GM23248 (cell line): ENCODE measurements around the gene ATRAID. TPM values are rescaled to one million over a fixed set of nuclear protein-coding genes. Genes with fewer than 3 reads are reported as not detected.

ENCODE experiments used
- DNase-seq: peaks from one replicate; pipeline ENCODE4 v3.0.0-alpha.2; 2015
- H2AFZ ChIP-seq: fragments of 200-600 bp; sonication (generic); 2 replicates; pipeline ENCODE4 v1.6.1; 2016; ENCODE audit warnings: antibody characterized with exemption
- H3F3A ChIP-seq: fragments of 200-600 bp; sonication (generic); 2 replicates; pipeline ENCODE4 v1.6.1; 2016; ENCODE audit warnings: mild to moderate bottlenecking, antibody characterized with exemption, mixed run types; ENCODE audit not compliant: insufficient read depth
- H3K27ac ChIP-seq: fragments of 200-600 bp; sonication (generic); 2 replicates; pipeline ENCODE4 v1.5.1; 2016; ENCODE audit warnings: mild to moderate bottlenecking
- H3K27me3 ChIP-seq: fragments of 200-600 bp; sonication (generic); replicated peaks from 2 replicates; pipeline ENCODE4 v1.6.1; 2016; ENCODE audit warnings: mild to moderate bottlenecking; ENCODE audit not compliant: insufficient read depth
- H3K36me3 ChIP-seq: fragments of 200-600 bp; sonication (generic); 2 replicates; pipeline ENCODE4 v1.6.1; 2016; ENCODE audit warnings: low read depth, mild to moderate bottlenecking
- H3K4me1 ChIP-seq: fragments of 200-600 bp; sonication (generic); 2 replicates; pipeline ENCODE4 v1.6.1; 2016; ENCODE audit warnings: mild to moderate bottlenecking; ENCODE audit not compliant: insufficient read depth
- H3K4me2 ChIP-seq: fragments of 200-600 bp; sonication (generic); one replicate; pipeline ENCODE4 v1.6.1; 2016; ENCODE audit warnings: mild to moderate bottlenecking; ENCODE audit not compliant: unreplicated experiment
- H3K4me3 ChIP-seq: fragments of 200-600 bp; sonication (generic); 2 replicates; pipeline ENCODE4 v1.5.1; 2016; ENCODE audit warnings: mild to moderate bottlenecking
- H3K79me2 ChIP-seq: fragments of 200-600 bp; sonication (generic); 2 replicates; pipeline ENCODE4 v1.6.1; 2016; ENCODE audit warnings: mild to moderate bottlenecking; ENCODE audit not compliant: insufficient read depth
- H3K9ac ChIP-seq: fragments of 200-600 bp; sonication (generic); 2 replicates; pipeline ENCODE4 v1.6.1; 2016; ENCODE audit warnings: mild to moderate bottlenecking
- H3K9me2 ChIP-seq: fragments of 200-600 bp; sonication (generic); 2 replicates; pipeline ENCODE4 v1.6.1; 2016; ENCODE audit warnings: mixed run types, mild to moderate bottlenecking, moderate library complexity; ENCODE audit not compliant: insufficient read depth
- H3K9me3 ChIP-seq: fragments of 200-600 bp; sonication (generic); one replicate; pipeline ENCODE4 v1.6.1; 2017; ENCODE audit warnings: low read depth
- H4K20me1 ChIP-seq: fragments of 200-600 bp; sonication (generic); 2 replicates; pipeline ENCODE4 v1.6.0; 2016; ENCODE audit not compliant: insufficient read depth
- EZH2 ChIP-seq: fragments of 200-600 bp; sonication (generic); IDR thresholded peaks from 2 replicates; pipeline ENCODE4 v1.6.1; 2018; ENCODE audit warnings: antibody characterized with exemption, mild to moderate bottlenecking; ENCODE audit not compliant: insufficient read depth, poor library complexity, severe bottlenecking
- EZH2phosphoT487 ChIP-seq: fragments of 200-600 bp; sonication (generic); IDR thresholded peaks from 2 replicates; pipeline ENCODE4 v1.6.1; 2018; ENCODE audit warnings: antibody characterized with exemption, moderate library complexity, mild to moderate bottlenecking, low read depth; ENCODE audit not compliant: insufficient read depth
- WGBS, 2 experiments: methylation state at CpG; one replicate each; pipeline ENCODE4 v1.1.6; 2015 to 2017; ENCODE audit warnings: low lambda C conversion rate in 2 of 2, low coverage in 1 of 2; ENCODE audit errors: missing lambda C conversion rate in 2 of 2; 5-methylcytosine and 5-hydroxymethylcytosine counted together
- in situ Hi-C: fragments of 300-500 bp; cut with MboI; formaldehyde crosslinking; loops from 2 replicates; pipeline ENCODE4 v1.15.0; 2020
- polyA plus RNA-seq: library from polyadenylated mRNA; unstranded; fragments of >200 nt; fragmentation: Nextera tagmentation; extraction: Ambion mirVana; gene quantifications from 2 replicates; pipeline ENCODE4 v1.2.1, GENCODE V29; 2016
- total RNA-seq: library from RNA; depleted of rRNA; stranded (reverse); fragments of >200 nt; shearing (Covaris generic); gene quantifications from 2 replicates; pipeline ENCODE4 v1.2.3, GENCODE V29; 2014

Gene ATRAID
- total and polyA plus RNA-seq, 2 experiments from 2014 or later: 214 to 304 TPM

DNA sequence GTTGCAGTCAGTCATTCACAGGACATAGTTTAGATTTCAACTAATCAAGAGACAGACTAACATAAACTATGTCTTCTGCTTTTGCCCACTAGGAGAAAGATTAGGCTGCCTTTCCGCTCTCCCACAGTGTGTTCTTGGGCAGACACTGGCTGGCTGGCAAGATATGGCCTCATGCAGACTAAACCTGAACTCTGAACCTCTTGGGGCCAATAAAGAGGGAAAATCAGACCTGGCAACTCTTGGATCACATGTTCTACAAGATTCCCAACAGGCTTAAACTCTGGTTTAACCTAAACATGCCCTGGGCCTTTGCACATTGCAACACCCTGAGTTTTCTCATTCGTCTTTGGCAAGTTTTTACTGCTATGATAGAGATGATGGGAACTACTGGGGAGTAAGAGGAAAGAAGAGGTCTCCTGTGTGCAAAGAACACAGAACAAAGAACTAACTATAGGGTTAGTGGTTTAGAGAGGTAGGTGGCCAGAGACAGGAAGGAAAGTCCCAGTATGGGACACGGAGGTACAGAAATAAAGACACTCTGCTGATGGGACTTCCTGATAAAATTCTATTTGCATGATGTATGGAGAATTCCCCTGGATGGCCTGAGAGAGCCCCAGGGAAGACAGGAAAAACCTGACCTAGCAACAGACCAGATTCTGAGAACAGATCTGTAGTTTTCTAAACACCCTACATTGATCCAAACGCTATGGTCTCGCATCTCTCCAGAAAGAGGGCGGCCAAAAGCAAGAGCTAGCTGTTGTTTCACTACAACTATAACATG, 2.0 kb upstream of the ATRAID start:
- Histone ChIP-seq H3K9me2 (no peaks in the 10 kb centered on the region), H3K4me3 (no peak overlapping the region), H3K27me3 (no peaks in the 10 kb centered on the region), H3K27ac (no peak overlapping the region), H3K9ac (no peak overlapping the region), H3K36me3 (no peaks in the 10 kb centered on the region; the same call in 1 of the 2 replicates), H3K4me2 (no peak overlapping the region), H3K4me1 (peaks cover 7% of the 10 kb centered on the region), H3F3A (peaks cover 15% of the 10 kb centered on the region; the same call in 1 of the 2 replicates), H3K9me3 (no peaks in the 10 kb centered on the region), H2AFZ (no peak overlapping the region), H3K79me2 (peaks cover 18% of the 10 kb centered on the region), H4K20me1 (no peaks in the 10 kb centered on the region)
- in situ Hi-C loops: no loop called here
- 93 to 95% methylated on average over 6 of the region's 6 CpGs for WGBS, 2 experiments
- DNase-seq: no peak
- TF ChIP-seq EZH2phosphoT487: no peak
- no peak for TF ChIP-seq EZH2

DNA sequence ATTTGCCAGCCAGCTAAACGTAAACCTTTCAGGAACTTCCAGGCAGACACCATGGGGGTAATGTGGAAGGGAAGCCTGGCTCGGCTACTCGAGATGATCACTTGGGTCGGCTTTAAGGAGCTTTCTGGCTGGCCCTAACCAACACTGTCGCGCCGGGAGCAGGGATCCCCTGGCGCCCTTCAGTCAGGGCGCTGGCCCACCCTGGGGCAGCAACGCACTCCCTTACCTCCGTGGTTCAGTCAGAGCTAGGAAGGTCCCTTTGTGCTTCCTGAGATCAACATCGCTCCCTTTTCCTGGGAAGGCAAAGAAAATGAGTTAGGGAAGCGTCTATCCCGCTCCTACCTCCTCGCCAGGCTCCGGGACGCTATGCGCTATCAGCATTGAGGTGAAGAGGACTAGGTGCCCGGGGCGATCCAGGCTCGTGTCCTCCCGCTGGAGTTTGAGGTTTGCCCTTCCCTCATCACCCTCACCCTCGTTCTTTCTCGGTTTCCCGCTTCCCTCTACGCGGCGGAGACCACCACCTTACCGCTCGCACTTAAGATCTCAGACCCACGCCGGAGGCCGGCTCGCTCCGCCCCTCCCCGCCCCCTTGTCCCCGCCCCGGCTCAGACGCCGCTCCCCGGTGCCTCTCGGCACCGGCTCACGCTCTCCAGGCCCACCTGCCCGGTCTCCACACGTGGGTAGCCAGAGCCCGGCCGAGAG, 449 bp upstream of the ATRAID start:
- no peak for TF ChIP-seq EZH2phosphoT487
- Histone ChIP-seq H3K9me2 (no peaks in the 10 kb centered on the region), H3K4me1 (peaks cover 7% of the 10 kb centered on the region), H3K4me3 (peak overlapping the region; percentile 93), H3K79me2 (peaks cover 18% of the 10 kb centered on the region), H3K4me2 (peak overlapping the region; percentile 89), H3K27ac (peak overlapping the region; percentile 98; the same call in 1 of the 2 replicates), H3K9ac (peak overlapping the region; percentile 99), H3K9me3 (no peaks in the 10 kb centered on the region), H3K27me3 (no peaks in the 10 kb centered on the region), H4K20me1 (no peaks in the 10 kb centered on the region), H3F3A (peaks cover 15% of the 10 kb centered on the region; the same call in 1 of the 2 replicates), H2AFZ (peak overlapping the region; percentile 85), H3K36me3 (no peaks in the 10 kb centered on the region; the same call in 1 of the 2 replicates)
- in situ Hi-C loops: no loop called here
- peak; percentile 59 for DNase-seq
- WGBS, 2 experiments: 2% methylated on average over 27 to 46 of the region's 48 CpGs

DNA sequence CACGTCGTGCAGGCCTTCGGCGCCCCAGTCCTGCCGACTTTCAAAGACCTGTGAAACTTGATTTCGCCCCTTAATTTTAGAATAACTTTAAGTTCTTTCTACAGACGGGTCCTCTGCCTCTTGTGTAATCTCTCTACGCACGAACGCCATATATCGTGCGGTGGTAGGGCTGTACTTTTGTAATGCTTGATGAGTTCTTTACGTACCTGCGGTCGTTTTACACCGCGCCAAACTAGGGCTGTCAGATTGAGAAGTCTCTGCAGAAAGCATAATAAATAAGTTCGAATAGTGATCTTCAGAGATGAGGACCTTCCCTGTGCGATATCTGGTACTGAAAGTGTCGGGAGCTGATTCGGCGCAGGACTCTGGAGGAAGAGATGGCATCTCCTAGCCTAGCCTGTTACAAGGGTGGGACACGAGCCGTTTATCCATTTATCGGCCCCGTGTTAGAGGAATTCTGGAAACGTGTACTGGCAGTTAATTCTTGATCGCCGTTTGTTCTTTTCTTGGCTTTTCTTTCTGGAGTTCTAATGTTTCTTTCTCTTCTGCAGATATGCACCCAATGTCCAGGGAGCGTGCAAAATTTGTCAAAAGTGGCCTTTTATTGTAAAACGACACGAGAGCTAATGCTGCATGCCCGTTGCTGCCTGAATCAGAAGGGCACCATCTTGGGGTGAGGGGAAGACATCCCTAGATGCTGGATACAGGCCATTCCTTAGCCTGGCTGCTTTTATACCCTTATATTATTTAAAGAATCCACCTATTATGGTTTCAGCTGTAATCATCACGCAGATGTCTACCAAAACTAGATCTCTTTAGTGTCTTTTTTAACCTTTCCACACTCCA, 1.0 kb downstream of the ATRAID start:
- no peaks in the 10 kb centered on the region for H4K20me1 ChIP-seq
- in situ Hi-C loops: no loop called here
- H2AFZ ChIP-seq: peak overlapping the region; percentile 85
- peaks cover 21% of the 10 kb centered on the region for H3K79me2 ChIP-seq
- no peak for TF ChIP-seq EZH2phosphoT487
- no peak for TF ChIP-seq EZH2
- H3K4me2 ChIP-seq: peak overlapping the region; percentile 91
- peaks cover 15% of the 10 kb centered on the region; the same call in 1 of the 2 replicates for H3F3A ChIP-seq
- H3K9me2 ChIP-seq: no peaks in the 10 kb centered on the region
- H3K27ac ChIP-seq: peak overlapping the region; percentile 98
- peak overlapping the region; percentile 93 for H3K4me3 ChIP-seq
- no peaks in the 10 kb centered on the region for H3K9me3 ChIP-seq
- no peaks in the 10 kb centered on the region; the same call in 1 of the 2 replicates for H3K36me3 ChIP-seq
- peak; percentile 86 for DNase-seq
- WGBS, 2 experiments: 3% methylated on average over 34 of the region's 34 CpGs
- peak overlapping the region; percentile 99 for H3K9ac ChIP-seq
- peaks cover 11% of the 10 kb centered on the region for H3K4me1 ChIP-seq
- H3K27me3 ChIP-seq: no peaks in the 10 kb centered on the region

DNA sequence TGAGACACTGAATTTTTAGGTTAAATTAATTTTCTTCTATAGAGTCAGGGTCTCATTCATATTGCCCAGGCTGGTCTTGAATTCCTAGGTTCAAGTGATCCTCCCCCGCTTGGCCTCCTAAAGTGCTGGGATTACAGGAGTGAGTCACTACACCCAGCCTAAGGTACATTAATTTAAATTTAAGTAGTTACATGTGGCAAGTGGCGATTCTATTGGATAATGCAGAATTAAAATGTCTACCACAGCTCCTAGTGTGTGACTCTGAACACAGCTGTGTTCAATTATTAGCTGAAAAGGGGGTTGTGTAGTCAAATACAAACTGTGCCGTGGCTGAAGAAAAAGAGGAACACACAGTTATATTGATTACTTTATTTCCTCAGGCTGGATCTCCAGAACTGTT, 3.1 kb downstream of the ATRAID start:
- Histone ChIP-seq H3K27me3 (no peaks in the 10 kb centered on the region), H3F3A (peaks cover 15% of the 10 kb centered on the region; the same call in 1 of the 2 replicates), H4K20me1 (no peaks in the 10 kb centered on the region), H3K27ac (no peak overlapping the region), H3K9me3 (no peaks in the 10 kb centered on the region), H3K9ac (no peak overlapping the region), H3K4me1 (peaks cover 11% of the 10 kb centered on the region), H2AFZ (no peak overlapping the region), H3K4me3 (no peak overlapping the region), H3K36me3 (no peaks in the 10 kb centered on the region), H3K79me2 (peaks cover 40% of the 10 kb centered on the region), H3K9me2 (no peaks in the 10 kb centered on the region), H3K4me2 (no peak overlapping the region)
- in situ Hi-C loops: no loop called here
- WGBS, 2 experiments: 41 to 42% methylated on average over 3 of the region's 3 CpGs
- DNase-seq: peak; percentile 48
- TF ChIP-seq EZH2: no peak
- TF ChIP-seq EZH2phosphoT487: no peak
